Ramos (cell line): ENCODE results near the gene SRXN1.

Source experiments
- in situ Hi-C: fragments of 300-500 bp; cut with MboI; formaldehyde crosslinking; loops from one replicate; pipeline ENCODE4 v1.14.3; 2022; ENCODE audit warnings: low sequenced_read_pairs; ENCODE audit not compliant: unreplicated experiment

Gene SRXN1

DNA sequence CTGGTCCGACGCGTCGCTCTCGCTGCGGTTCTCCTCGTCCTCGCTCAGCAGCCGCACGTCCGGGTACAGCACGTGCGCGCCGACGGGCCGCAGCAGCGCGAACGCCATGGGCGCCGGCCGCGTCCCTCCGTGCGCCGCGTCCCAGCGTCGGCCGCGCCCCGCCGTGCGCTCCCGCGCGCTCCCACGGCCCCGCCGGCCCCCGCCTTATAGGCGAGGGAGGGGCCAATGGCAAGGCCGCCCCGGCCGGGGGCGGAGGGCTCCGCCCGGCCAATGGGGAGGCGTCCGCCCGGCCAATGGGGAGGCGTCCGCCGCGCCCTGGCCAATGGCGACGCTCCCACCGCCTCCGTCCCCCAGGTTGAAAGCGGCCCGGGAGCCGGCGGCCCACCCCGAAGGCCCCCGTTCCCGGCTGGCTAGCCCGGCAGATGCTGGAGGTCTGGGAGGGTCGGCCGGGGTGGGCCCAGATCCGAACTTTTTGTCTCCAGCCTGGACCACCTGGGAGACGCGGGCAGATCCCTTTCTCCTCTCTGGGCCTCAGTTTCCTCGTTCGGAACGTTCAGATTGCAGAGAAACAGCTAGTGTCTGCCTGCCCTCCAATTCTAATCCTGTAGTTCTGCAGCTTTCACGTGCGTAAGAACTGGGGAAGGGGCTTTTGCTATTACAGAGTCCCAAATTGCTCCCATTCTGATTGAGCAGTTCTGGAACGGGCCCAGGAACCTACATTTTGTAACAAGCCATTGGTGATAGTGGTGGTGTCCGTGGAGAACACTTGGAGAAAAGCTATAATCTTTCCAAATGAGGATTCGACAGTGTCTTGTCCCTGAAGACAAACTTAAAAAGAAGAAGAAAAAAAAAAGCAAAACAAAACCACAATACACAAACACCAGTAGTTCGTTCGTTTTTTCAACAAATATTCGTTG is 42.6 kb downstream of the SRXN1 start, which contains the start of gene TCF15:
TSS of gene TCF15 (minus strand) at position 180 of the 917 bp plus-strand sequence. CDS start at position 108, 72 bp downstream.
- in situ Hi-C loops, result no loop called here

DNA sequence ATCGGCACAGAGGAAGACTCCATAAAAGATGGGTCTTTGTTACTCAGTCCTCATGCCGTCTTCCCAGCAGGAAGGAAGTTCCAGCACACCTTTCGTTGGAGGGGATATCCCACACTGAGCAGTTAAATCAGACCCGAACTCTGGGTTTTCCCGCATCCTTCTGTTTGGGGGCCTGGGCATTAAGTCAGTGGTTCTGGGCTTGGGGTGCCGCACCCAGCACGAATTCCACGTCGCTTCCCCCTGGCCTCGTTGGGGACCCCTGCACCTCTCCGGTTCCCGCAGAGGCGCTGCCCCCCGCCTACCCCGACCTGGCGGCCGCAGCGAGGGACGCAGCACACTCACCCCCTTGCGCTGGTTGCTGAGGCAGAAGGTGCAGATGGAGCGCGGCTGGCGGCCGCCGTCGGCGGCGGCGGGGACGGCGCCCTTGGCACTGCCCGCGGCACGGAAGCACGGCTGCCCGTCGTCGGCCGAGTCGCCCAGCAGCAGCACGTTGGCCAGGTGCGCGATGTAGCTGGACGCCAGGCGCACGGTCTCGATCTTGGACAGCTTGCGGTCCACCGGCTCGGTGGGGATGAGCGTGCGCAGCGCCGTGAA is 43.5 kb downstream of the SRXN1 start:
- in situ Hi-C loops, result no loop called here

DNA sequence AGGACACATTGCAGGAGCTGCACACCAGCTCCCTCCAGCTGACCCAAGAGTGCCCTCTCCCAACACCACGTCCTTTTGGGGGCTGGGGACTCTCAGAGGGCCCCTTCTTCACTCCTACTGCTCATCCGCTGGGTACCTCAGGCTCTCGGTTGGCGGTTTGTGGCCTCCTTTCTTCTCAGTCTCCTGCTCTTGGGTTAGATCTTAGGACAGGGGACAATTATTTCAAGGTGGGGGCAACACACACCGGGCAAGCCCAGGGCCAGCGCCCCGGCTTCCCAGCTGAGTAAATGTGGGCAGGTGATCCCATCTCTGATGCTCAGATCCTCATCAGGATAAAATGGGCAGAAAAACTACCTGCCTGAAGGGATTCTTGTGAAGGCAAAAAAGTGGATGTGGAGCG is 44.0 kb downstream of the SRXN1 start:
- in situ Hi-C loops, result no loop called here

DNA sequence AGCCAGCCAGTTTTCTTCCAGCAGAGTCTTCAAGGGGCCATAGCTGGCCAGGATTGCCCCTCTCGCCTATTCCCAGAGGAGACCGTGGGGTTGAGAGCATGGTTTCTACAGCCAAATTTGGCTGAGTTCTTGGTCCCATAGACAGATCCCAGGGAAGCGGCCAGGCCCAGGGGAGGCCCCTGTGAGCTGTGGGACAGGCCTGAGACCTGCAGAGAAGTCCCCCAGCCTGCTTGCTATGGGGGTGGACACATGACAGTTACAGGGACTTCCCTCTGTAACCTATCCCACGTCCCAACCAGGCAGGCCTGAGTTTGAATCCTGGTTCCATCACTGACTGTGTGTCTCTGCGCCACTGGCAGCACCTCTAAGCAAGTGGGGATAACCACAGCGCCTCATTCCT is 45.5 kb downstream of the SRXN1 start:
- in situ Hi-C loops, result no loop called here

DNA sequence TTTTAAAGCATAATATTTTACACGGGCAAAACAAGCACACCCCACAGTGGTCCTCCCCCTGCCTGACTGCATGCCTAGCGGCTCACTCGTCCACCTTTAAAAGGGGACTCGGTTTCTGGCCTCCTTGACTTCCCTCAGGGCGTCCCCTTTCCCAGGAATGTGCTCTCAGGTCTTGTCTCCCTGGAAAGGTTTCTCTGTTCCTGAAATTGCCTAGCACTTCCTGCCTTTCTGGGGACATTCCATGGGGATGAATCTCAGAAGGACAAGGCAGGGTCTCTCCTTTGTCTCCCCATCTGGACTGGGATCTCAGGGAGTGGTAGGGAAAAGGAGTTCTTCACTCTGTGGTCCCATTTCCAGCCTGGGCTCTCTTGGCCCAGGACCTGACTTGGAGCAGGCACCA is 47.8 kb downstream of the SRXN1 start:
- in situ Hi-C loops, result no loop called here

DNA sequence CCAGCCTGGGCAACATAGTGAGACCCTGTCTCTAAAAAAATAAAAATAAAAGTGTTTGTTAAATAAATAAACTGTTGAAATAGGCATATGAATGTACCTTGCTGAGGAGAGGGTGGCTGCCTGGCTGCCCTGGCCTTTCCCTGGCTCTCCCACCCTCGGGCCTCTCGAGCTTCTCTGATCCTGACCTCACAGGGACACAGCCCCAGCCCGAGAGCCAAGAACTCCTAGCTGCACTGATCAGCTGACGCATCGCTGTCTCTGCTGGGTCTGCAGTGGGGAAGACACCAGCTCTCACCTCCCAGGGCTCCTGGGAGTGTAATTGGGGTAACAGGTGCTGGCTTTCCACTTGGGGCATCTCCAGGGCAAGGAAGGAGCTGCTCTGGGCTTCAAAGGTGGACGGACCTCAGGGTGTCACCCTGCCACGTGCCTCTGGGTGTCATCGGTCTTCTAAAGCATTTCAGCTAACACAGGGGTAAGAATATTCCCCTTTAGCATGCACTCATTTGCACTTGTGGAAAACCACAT is 49.8 kb downstream of the SRXN1 start:
- in situ Hi-C loops, result no loop called here

DNA sequence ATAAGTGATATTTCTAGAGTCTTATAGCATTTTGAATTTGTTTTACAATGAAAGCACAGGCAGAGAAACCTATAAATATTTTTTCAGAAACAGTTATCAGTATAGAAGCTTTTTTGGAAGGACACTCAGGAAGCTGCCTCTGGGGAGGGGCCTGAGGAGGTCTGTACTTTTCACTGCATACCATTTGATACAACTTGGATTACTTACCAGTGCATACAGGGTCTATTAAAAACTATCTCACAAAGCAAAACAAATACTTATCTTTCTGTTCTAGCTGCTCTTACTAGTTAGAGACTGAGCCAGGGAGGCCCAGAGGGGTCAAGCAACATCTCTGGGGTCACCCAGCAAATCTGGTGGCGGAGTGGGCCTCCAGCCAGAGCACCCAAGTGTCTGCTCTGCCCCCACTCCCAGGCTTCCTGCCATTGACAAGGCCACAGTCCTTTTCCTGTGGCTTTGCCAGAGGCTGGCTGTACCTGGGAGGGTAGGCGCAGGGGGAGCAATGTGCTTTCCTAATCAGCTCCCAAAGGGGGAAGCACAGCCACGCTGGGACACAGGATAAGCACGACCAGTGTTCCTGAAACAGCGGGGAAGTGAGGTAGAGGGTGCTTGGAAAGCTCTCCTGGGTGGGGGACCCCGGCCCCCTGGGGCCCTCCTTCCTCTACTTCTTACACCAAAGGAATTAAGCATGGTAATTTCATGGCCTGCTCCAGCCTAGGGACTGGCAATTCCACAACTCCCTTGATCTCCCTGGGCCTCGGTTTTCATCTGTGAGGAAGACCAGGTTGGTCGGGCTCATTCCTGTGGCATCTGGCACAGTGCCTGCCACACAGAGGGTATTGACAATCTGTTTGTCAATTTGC is 50.7 kb downstream of the SRXN1 start:
- in situ Hi-C loops, result no loop called here

DNA sequence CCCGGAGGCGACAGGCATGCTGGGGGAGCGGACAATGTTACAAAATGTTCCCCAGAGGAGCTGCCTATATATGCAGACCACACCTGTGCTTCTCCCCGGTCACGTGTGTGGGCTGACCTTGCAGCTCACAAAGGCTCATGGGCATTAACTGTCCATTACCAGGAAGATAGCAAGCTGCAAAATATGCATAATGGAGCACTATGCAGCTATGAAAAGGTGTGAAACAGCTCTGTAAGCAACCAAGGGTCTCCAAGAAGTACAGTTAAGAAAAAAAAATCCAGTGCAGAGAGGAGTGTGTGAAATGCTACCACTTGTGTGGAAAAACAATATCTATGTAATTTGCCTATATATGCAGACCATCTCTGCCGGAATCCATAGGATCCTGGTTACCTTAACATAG is 52.3 kb downstream of the SRXN1 start:
- in situ Hi-C loops, result no loop called here

DNA sequence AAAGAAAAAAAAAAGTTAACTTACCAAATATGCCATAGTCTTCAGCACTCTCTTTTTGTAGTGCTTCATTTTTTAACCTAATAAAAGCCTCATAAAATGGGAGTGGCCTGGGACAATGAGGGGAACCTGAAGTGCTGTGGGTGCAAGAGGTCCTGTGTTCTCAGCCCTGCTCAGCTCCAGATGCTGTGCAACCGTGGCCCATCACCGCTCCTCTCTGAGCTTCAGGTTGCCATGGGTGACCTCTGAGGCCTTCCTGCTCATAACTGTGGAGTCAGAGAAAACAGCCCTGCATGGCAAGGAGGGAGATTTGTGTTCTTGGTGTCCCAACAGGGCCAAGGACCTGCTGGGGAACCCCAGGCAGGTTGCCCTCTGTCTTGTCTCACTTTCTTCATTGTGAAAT is 52.9 kb downstream of the SRXN1 start:
- in situ Hi-C loops, result no loop called here

DNA sequence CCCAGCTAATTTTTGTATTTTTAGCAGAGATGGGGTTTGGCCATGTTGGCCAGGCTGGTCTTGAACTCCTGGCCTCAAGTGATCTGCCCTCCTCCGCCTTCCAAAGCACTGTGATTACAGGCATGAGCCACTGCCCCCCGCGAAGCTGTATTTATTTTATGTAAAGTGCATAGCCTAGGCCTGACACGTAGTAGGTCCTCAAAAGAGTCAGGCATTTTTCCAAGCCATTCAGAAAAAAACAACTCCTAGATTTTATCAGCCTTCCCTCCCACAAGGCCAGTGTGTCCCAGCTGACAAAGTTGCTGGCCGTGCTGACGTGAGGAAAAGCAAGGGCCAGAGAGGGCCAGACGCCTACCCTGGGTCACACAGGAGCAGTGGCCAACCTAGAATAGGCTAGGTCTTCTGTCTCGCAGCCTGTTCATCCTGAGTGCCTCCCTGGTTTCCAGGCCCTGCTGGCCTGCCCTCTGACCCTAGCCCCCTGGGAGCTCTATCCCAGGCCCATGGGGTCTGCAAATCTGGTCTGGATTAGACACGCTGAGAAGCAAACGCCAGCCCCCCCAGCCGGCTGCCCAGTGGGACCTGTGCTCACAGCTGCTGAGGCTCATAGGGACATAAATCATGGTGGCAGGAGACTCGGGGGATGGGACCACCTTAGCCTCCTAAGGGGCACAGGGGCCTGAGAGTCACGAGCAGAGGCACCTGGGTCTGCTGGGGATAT is 54.7 kb downstream of the SRXN1 start:
- in situ Hi-C loops, result no loop called here

DNA sequence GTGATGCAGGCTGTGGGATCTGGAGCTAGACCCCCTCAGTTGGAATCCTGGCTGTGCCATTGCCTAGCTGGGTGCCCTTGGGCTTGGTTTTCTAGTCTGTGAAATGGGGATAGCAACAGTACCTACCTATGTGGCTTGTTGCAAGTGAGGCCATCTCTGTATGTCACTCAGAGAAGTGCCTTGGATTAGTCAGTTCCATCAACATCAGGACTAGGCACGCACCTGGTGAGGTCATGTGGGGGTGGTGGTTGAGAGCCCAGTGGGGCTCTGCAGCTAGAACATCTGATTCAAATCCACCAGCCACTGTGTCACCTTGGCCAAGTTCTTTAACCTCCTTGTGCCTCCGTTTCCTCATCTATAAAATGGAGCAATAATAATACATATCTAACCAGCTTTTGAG is 55.4 kb downstream of the SRXN1 start:
- in situ Hi-C loops, result no loop called here
